BE2C (cell line): ENCODE measurements around the gene RASAL1.

Source experiments
- DNase-seq: peaks from one replicate; pipeline ENCODE4 v3.0.0-alpha.2; 2020
- H3K27me3 ChIP-seq: fragments of 250-450 bp; sonication (Bioruptor Pico); 2 replicates; pipeline ENCODE4 v1.5.1; 2020; ENCODE audit warnings: mild to moderate bottlenecking
- H3K36me3 ChIP-seq: fragments of 250-450 bp; sonication (Bioruptor Pico); 2 replicates; pipeline ENCODE4 v1.5.1; 2020; ENCODE audit warnings: mild to moderate bottlenecking
- H3K4me1 ChIP-seq: fragments of 250-450 bp; sonication (Bioruptor Pico); 2 replicates; pipeline ENCODE4 v1.5.1; 2020
- H3K4me3 ChIP-seq: 2 replicates; pipeline ENCODE4 v1.5.1; 2011; ENCODE audit warnings: low read depth, low read length
- H3K9me3 ChIP-seq: fragments of 250-450 bp; sonication (Bioruptor Pico); 2 replicates; pipeline ENCODE4 v1.5.1; 2020
- CTCF ChIP-seq: IDR thresholded peaks from 2 replicates; pipeline ENCODE4 v1.5.1; 2012; ENCODE audit warnings: mild to moderate bottlenecking, low read depth, low read length

Gene RASAL1

GRCh38 chr12:113170926-113171325 lies 35.4 kb upstream of the RASAL1 start:
- Histone ChIP-seq H3K27me3 (no peaks in the 10 kb centered on the region), H3K4me1 (no peaks in the 10 kb centered on the region; the same call in 1 of the 2 replicates), H3K36me3 (peaks cover 82% of the 10 kb centered on the region), H3K9me3 (no peaks in the 10 kb centered on the region), H3K4me3 (no peak overlapping the region)
- no peak for TF ChIP-seq CTCF
- DNase-seq = no peak

GRCh38 chr12:113170457-113170856 lies 34.9 kb upstream of the RASAL1 start:
- Histone ChIP-seq H3K9me3 (no peaks in the 10 kb centered on the region), H3K4me1 (no peaks in the 10 kb centered on the region; the same call in 1 of the 2 replicates), H3K27me3 (no peaks in the 10 kb centered on the region), H3K4me3 (no peak overlapping the region), H3K36me3 (peaks cover 86% of the 10 kb centered on the region)
- no peak for TF ChIP-seq CTCF
- no peak for DNase-seq

- TF ChIP-seq CTCF = no peak
- Histone ChIP-seq H3K4me3 (no peak overlapping the region), H3K36me3 (peaks cover 89% of the 10 kb centered on the region), H3K27me3 (no peaks in the 10 kb centered on the region), H3K9me3 (no peaks in the 10 kb centered on the region), H3K4me1 (no peaks in the 10 kb centered on the region; the same call in 1 of the 2 replicates)
- no peak for DNase-seq
These were observed 34.1 kb upstream of the RASAL1 start for GRCh38 chr12:113169697-113170096.

GRCh38 chr12:113167868-113168267 lies 32.3 kb upstream of the RASAL1 start:
- TF ChIP-seq CTCF = no peak
- Histone ChIP-seq H3K4me1 (no peaks in the 10 kb centered on the region; the same call in 1 of the 2 replicates), H3K36me3 (peaks cover 72% of the 10 kb centered on the region), H3K27me3 (no peaks in the 10 kb centered on the region), H3K9me3 (no peaks in the 10 kb centered on the region), H3K4me3 (no peak overlapping the region)
- DNase-seq = no peak

- no peak for TF ChIP-seq CTCF
- no peaks in the 10 kb centered on the region for H3K9me3 ChIP-seq
- H3K27me3 ChIP-seq = no peaks in the 10 kb centered on the region
- H3K36me3 ChIP-seq = peaks cover 53% of the 10 kb centered on the region
- no peak for DNase-seq
- peaks cover 8% of the 10 kb centered on the region for H3K4me1 ChIP-seq
- H3K4me3 ChIP-seq = no peak overlapping the region
These were observed 30.2 kb upstream of the RASAL1 start for GRCh38 chr12:113165521-113166450.

GRCh38 chr12:113164014-113164413 lies 28.5 kb upstream of the RASAL1 start:
- Histone ChIP-seq H3K27me3 (no peaks in the 10 kb centered on the region), H3K9me3 (no peaks in the 10 kb centered on the region), H3K4me3 (no peak overlapping the region), H3K36me3 (peaks cover 53% of the 10 kb centered on the region), H3K4me1 (peaks cover 8% of the 10 kb centered on the region)
- DNase-seq = no peak
- TF ChIP-seq CTCF = no peak
